SU-DHL-6 (cell line): ENCODE data around the gene LRRC46.

ENCODE experiments used
- H2AFZ ChIP-seq: fragments of 200-600 bp; sonication (generic); 2 replicates; pipeline ENCODE4 v1.6.1; 2014; ENCODE audit warnings: low read depth, mild to moderate bottlenecking, moderate library complexity, mixed read lengths, antibody characterized with exemption, low read length; ENCODE audit not compliant: severe bottlenecking
- H3F3A ChIP-seq: fragments of 200-600 bp; shearing (Covaris generic); 2 replicates; pipeline ENCODE4 v1.6.0; 2016; ENCODE audit warnings: antibody characterized with exemption, mild to moderate bottlenecking; ENCODE audit not compliant: insufficient read depth
- H3K27ac ChIP-seq: fragments of 200-600 bp; sonication (generic); 2 replicates; pipeline ENCODE4 v1.5.1; 2016; ENCODE audit warnings: low read depth, mild to moderate bottlenecking, low read length, moderate library complexity, mixed read lengths
- H3K27me3 ChIP-seq: fragments of 200-600 bp; sonication (generic), shearing (Covaris generic); 2 replicates; pipeline ENCODE4 v1.6.0; 2014; ENCODE audit warnings: mild to moderate bottlenecking, low read length
- H3K36me3 ChIP-seq: fragments of 200-600 bp; sonication (generic); 2 replicates; pipeline ENCODE4 v1.6.1; 2014; ENCODE audit warnings: mild to moderate bottlenecking, low read length, mixed read lengths
- H3K4me2 ChIP-seq: fragments of 300-600, 200-600 bp; shearing (Covaris generic), sonication (generic); 2 replicates; pipeline ENCODE4 v1.6.0; 2014; ENCODE audit warnings: low read length, low read depth, mild to moderate bottlenecking; ENCODE audit not compliant: poor library complexity, severe bottlenecking
- H3K4me3 ChIP-seq: fragments of 200-600 bp; sonication (generic); 2 replicates; pipeline ENCODE4 v1.5.1; 2014; ENCODE audit warnings: antibody characterized with exemption, low read length, mild to moderate bottlenecking, mixed read lengths; ENCODE audit not compliant: insufficient read depth, poor library complexity, severe bottlenecking
- H3K79me2 ChIP-seq: fragments of 200-600 bp; sonication (generic); 2 replicates; pipeline ENCODE4 v1.6.1; 2014; ENCODE audit warnings: mild to moderate bottlenecking, low read length, moderate library complexity; ENCODE audit not compliant: insufficient read depth
- H3K9ac ChIP-seq: fragments of 200-600 bp; sonication (generic); 2 replicates; pipeline ENCODE4 v1.7.0; 2014; ENCODE audit warnings: mild to moderate bottlenecking, low read length
- H3K9me2 ChIP-seq: fragments of 200-600 bp; sonication (generic); replicated peaks from 2 replicates; pipeline ENCODE4 v1.6.1; 2014; ENCODE audit warnings: low read length; ENCODE audit not compliant: insufficient read depth
- H3K9me3 ChIP-seq: fragments of 200-600 bp; sonication (generic); 2 replicates; pipeline ENCODE4 v1.6.1; 2014; ENCODE audit warnings: low read length, mixed read lengths; ENCODE audit not compliant: insufficient read depth
- H4K20me1 ChIP-seq: fragments of 200-600 bp; sonication (generic); 2 replicates; pipeline ENCODE4 v1.6.1; 2014; ENCODE audit warnings: low read depth, mild to moderate bottlenecking, antibody characterized with exemption, low read length, moderate library complexity, mixed read lengths
- EZH2phosphoT487 ChIP-seq: fragments of 200-600 bp; sonication (generic), shearing (Covaris generic); conservative IDR thresholded peaks from 2 replicates; pipeline ENCODE4 v1.6.1; 2018; ENCODE audit warnings: mild to moderate bottlenecking, antibody characterized with exemption, low read length, moderate library complexity, mixed read lengths
- TF ChIP-seq, protein P1 (sequence below): fragments of 200-600 bp; sonication (generic); IDR thresholded peaks from one replicate; pipeline ENCODE4 v1.5.1; 2017; ENCODE audit warnings: antibody characterized with exemption, mild to moderate bottlenecking, low read length, moderate library complexity; ENCODE audit not compliant: insufficient read depth, poor library complexity, severe bottlenecking

Gene LRRC46

DNA sequence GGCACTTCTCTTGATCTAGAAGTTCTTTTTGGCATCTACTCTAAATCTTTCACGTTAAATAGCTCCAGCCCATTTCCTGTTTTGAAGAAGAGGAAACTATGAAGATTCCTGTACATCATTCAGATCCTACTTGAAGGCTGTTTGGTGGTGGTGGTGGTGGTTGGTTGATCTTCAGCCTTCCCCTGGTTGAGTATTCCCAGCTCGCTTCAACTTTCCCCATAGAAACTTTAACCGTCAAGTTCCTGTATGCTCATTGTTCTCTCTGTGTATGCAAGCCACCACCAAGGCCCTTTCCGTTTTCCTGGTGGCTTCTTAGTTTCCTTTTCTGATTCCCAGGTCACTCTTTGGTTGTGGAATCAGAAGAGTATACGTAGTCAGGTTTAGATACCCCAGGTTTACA, 3.3 kb downstream of the LRRC46 start:
- Histone ChIP-seq H3K27me3 (no peaks in the 10 kb centered on the region), H3K79me2 (peaks cover 14% of the 10 kb centered on the region), H3K9me3 (no peaks in the 10 kb centered on the region), H3K4me2 (no peak overlapping the region), H3K9ac (no peak overlapping the region), H2AFZ (no peak overlapping the region), H3K9me2 (no peaks in the 10 kb centered on the region), H3K4me3 (no peak overlapping the region), H3F3A (no peaks in the 10 kb centered on the region), H3K36me3 (no peaks in the 10 kb centered on the region), H3K27ac (no peak overlapping the region), H4K20me1 (no peaks in the 10 kb centered on the region)
- TF ChIP-seq, protein P1, sequence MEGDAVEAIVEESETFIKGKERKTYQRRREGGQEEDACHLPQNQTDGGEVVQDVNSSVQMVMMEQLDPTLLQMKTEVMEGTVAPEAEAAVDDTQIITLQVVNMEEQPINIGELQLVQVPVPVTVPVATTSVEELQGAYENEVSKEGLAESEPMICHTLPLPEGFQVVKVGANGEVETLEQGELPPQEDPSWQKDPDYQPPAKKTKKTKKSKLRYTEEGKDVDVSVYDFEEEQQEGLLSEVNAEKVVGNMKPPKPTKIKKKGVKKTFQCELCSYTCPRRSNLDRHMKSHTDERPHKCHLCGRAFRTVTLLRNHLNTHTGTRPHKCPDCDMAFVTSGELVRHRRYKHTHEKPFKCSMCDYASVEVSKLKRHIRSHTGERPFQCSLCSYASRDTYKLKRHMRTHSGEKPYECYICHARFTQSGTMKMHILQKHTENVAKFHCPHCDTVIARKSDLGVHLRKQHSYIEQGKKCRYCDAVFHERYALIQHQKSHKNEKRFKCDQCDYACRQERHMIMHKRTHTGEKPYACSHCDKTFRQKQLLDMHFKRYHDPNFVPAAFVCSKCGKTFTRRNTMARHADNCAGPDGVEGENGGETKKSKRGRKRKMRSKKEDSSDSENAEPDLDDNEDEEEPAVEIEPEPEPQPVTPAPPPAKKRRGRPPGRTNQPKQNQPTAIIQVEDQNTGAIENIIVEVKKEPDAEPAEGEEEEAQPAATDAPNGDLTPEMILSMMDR, result no peak
- TF ChIP-seq EZH2phosphoT487, result no peak

DNA sequence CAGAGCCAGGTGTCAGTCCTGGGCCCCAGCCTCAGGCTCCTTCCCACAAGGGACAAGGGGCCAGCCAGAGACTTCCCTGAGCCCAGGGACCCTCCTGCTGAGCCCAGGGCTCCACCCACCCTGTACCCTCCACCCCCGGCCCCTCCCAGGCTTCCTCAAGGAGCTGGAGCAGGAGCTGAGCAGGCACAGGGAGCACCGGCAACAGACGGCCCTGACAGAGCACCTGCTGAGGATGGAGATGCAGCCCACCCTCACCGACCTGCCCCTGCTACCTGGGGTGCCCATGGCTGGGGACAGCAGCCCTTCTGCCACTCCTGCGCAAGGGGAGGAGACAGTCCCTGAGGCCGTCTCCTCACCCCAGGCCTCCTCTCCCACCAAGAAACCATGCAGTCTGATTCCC, 5.1 kb downstream of the LRRC46 start:
- TF ChIP-seq, protein P1, result no peak
- TF ChIP-seq EZH2phosphoT487, result no peak
- Histone ChIP-seq H2AFZ (no peak overlapping the region), H3K27me3 (no peaks in the 10 kb centered on the region), H3K79me2 (no peaks in the 10 kb centered on the region), H3K4me3 (no peak overlapping the region), H3K4me2 (no peak overlapping the region), H3K9me3 (no peaks in the 10 kb centered on the region), H3F3A (no peaks in the 10 kb centered on the region), H3K9me2 (no peaks in the 10 kb centered on the region), H3K36me3 (no peaks in the 10 kb centered on the region), H3K9ac (no peak overlapping the region), H4K20me1 (no peaks in the 10 kb centered on the region), H3K27ac (no peak overlapping the region)

DNA sequence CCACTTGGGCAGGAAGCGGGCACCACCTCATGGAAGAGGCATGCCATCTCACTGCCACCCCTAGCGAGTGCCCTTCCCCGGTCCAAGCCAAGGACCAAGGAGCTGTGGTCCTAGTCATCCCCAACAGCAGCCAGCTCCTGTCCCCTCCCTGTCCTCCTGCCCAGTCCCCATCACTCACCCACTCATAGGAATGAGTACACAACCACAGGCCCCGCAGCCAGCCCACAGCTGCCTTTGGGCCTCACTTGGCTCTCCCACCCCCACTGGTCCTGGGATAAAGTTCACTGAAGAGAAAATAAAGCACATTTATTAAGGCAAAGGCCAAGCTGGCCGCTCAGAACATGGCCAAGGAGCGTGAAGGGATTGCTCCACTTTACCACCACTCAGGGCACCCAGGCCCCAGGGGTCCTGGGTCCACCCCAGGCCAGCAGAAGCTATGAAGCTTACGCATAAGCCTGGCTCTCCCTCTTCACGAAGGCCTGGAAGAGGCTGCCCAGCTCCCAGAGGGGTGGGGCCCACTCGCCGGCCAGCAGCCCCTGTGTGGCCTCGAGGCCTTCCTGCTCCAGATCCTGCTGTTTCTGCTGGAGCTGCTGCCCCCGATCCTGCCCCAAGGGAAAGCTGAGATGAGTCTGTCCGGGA, 6.0 kb downstream of the LRRC46 start:
- Histone ChIP-seq H3K36me3 (no peaks in the 10 kb centered on the region), H3K27me3 (no peaks in the 10 kb centered on the region), H3K9ac (no peak overlapping the region), H3K27ac (no peak overlapping the region), H3K4me3 (no peak overlapping the region), H3K4me2 (no peak overlapping the region), H3F3A (no peaks in the 10 kb centered on the region), H3K79me2 (no peaks in the 10 kb centered on the region), H3K9me3 (no peaks in the 10 kb centered on the region), H4K20me1 (no peaks in the 10 kb centered on the region), H3K9me2 (no peaks in the 10 kb centered on the region), H2AFZ (no peak overlapping the region)
- TF ChIP-seq, protein P1, result no peak
- TF ChIP-seq EZH2phosphoT487, result no peak
